HG02852 (cell line): ENCODE results near the gene PTGDR.

Experiments used
- ATAC-seq: cut with Tn5 transposase; IDR thresholded peaks from one replicate; pipeline ENCODE4 v1.9.1; 2021; ENCODE audit warnings: mild to moderate bottlenecking, moderate library complexity; ENCODE audit not compliant: unreplicated experiment

Gene PTGDR

GRCh38 chr14:52262600-52262999, 4.9 kb upstream of the PTGDR start:
- no peak for ATAC-seq

- ATAC-seq, result no peak
Measured at GRCh38 chr14:52263190-52263589, 4.3 kb upstream of the PTGDR start.

- no peak for ATAC-seq
Measured at GRCh38 chr14:52265253-52265652, 2.2 kb upstream of the PTGDR start.

- ATAC-seq, result no peak
Measured at GRCh38 chr14:52266179-52266578, 1.3 kb upstream of the PTGDR start.

GRCh38 chr14:52266782-52267181, 716 bp upstream of the PTGDR start:
- no peak for ATAC-seq

- no peak for ATAC-seq
Measured at GRCh38 chr14:52268279-52269061, 972 bp downstream of the PTGDR start.

GRCh38 chr14:52269100-52269499, 1.6 kb downstream of the PTGDR start:
- ATAC-seq, result no peak

- no peak for ATAC-seq
Measured at GRCh38 chr14:52269982-52270381, 2.5 kb downstream of the PTGDR start.

- no peak for ATAC-seq
Measured at GRCh38 chr14:52271538-52271937, 4.0 kb downstream of the PTGDR start.

- ATAC-seq, result no peak
Measured at GRCh38 chr14:52272375-52272774, 4.9 kb downstream of the PTGDR start.

- no peak for ATAC-seq
Measured at GRCh38 chr14:52275372-52275771, 7.9 kb downstream of the PTGDR start.

- no peak for ATAC-seq
Measured at GRCh38 chr14:52277552-52277951, 10.1 kb downstream of the PTGDR start.

GRCh38 chr14:52279408-52279807, 11.9 kb downstream of the PTGDR start:
- no peak for ATAC-seq

GRCh38 chr14:52283099-52283498, 15.6 kb downstream of the PTGDR start:
- no peak for ATAC-seq

- ATAC-seq, result no peak
Measured at GRCh38 chr14:52286661-52287649, 19.5 kb downstream of the PTGDR start.

- no peak for ATAC-seq
Measured at GRCh38 chr14:52296378-52296777, 28.9 kb downstream of the PTGDR start.

- ATAC-seq, result no peak
Measured at GRCh38 chr14:52298795-52299194, 31.3 kb downstream of the PTGDR start.

GRCh38 chr14:52299692-52300278, 32.3 kb downstream of the PTGDR start:
- ATAC-seq, result no peak

- no peak for ATAC-seq
Measured at GRCh38 chr14:52303236-52303635, 35.7 kb downstream of the PTGDR start.

- ATAC-seq, result no peak
Measured at GRCh38 chr14:52304248-52304904, 36.9 kb downstream of the PTGDR start.

GRCh38 chr14:52305014-52305413, 37.5 kb downstream of the PTGDR start:
- no peak for ATAC-seq
